BJ (cell line): ENCODE measurements around the gene NBPF15. TPM values are rescaled to one million over a fixed set of nuclear protein-coding genes. Genes with fewer than 3 reads are reported as not detected.
"Not testable (repeated sequence)": the region's sequence is repeated elsewhere in the genome, so short reads cannot be mapped to it uniquely, and the experiment has no call there.

Source experiments
- CTCF ChIA-PET: fragments of 350-600 bp; formaldehyde crosslinking; extraction: SDS; loops from one replicate; lab custom pipeline; 2021; ENCODE audit warnings: antibody characterized with exemption, inconsistent platforms; lab: Yijun Ruan, JAX
- POLR2A ChIA-PET: fragments of 300-600 bp; sonication (Branson Sonifier 250); formaldehyde crosslinking; extraction: SDS; loops from one replicate; lab custom pipeline; 2021; ENCODE audit warnings: antibody characterized with exemption; lab: Charles Lee
- DNase-seq: peaks from one replicate; pipeline ENCODE4 v3.0.0-alpha.2; 2011; ENCODE audit warnings: low read depth
- H3K27me3 ChIP-seq: 2 replicates; pipeline ENCODE4 v1.6.0; 2011; ENCODE audit warnings: low read length; ENCODE audit not compliant: control insufficient read depth, insufficient read depth
- H3K36me3 ChIP-seq: 2 replicates; pipeline ENCODE4 v1.5.1; 2011; ENCODE audit warnings: low read length; ENCODE audit not compliant: control insufficient read depth, insufficient read depth
- H3K4me3 ChIP-seq: 2 replicates; pipeline ENCODE4 v1.5.1; 2011; ENCODE audit warnings: low read depth, mild to moderate bottlenecking, control low read depth, low read length
- polyA minus RNA-seq: library from RNA; depleted of rRNA, polyadenylated mRNA; stranded (reverse); fragments of >200 nt; gene quantifications from 2 replicates; pipeline ENCODE4 v1.2.3, GENCODE V29; 2011; rRNA and poly(A)+ RNA removed
- polyA plus RNA-seq: library from polyadenylated mRNA; depleted of rRNA; stranded (reverse); fragments of >200 nt; gene quantifications from 2 replicates; pipeline ENCODE4 v1.2.3, GENCODE V29; 2011; rRNA removed

The NBPF15 gene
- polyA plus RNA-seq (51.7 and 55.7 TPM in 2 replicates), polyA minus RNA-seq (45.5 and 60.0 TPM in 2 replicates)

- CTCF ChIA-PET, DNase-seq, POLR2A ChIA-PET, H3K36me3 ChIP-seq, H3K27me3 ChIP-seq: not testable (repeated sequence)
- peak within 1 kb of the TSS; percentile 60 for H3K4me3 ChIP-seq
Measured at GRCh38 chr1:144461136-144461759, at the start of gene NBPF15. TSS of gene NBPF15 (minus strand) at chr1:144461669. CDS start at chr1:144440003, 21,666 bp downstream.

GRCh38 chr1:144496429-144496828 lies 35.0 kb upstream of the NBPF15 start:
- POLR2A ChIA-PET, CTCF ChIA-PET, DNase-seq, H3K36me3 ChIP-seq, H3K4me3 ChIP-seq, H3K27me3 ChIP-seq: not testable (repeated sequence)

GRCh38 chr1:144494130-144494529 lies 32.7 kb upstream of the NBPF15 start:
- H3K4me3 ChIP-seq, H3K36me3 ChIP-seq, H3K27me3 ChIP-seq, CTCF ChIA-PET, POLR2A ChIA-PET, DNase-seq: not testable (repeated sequence)

GRCh38 chr1:144490394-144490793 lies 28.9 kb upstream of the NBPF15 start:
- CTCF ChIA-PET, H3K27me3 ChIP-seq: not testable (repeated sequence)

GRCh38 chr1:144487002-144487401 lies 25.5 kb upstream of the NBPF15 start:
- POLR2A ChIA-PET, H3K36me3 ChIP-seq, H3K27me3 ChIP-seq, DNase-seq, CTCF ChIA-PET, H3K4me3 ChIP-seq: not testable (repeated sequence)

More at GRCh38 chr1:144490394-144490793, 28.9 kb upstream of the NBPF15 start:
- H3K4me3 ChIP-seq, H3K36me3 ChIP-seq, DNase-seq, POLR2A ChIA-PET: not testable (repeated sequence)

- H3K4me3 ChIP-seq, CTCF ChIA-PET, H3K27me3 ChIP-seq, DNase-seq, POLR2A ChIA-PET, H3K36me3 ChIP-seq: not testable (repeated sequence)
Measured at GRCh38 chr1:144485048-144485993, 23.9 kb upstream of the NBPF15 start.

GRCh38 chr1:144473897-144474296 lies 12.4 kb upstream of the NBPF15 start:
- POLR2A ChIA-PET, CTCF ChIA-PET, H3K27me3 ChIP-seq, H3K36me3 ChIP-seq, H3K4me3 ChIP-seq, DNase-seq: not testable (repeated sequence)

- CTCF ChIA-PET, DNase-seq, POLR2A ChIA-PET, H3K36me3 ChIP-seq, H3K27me3 ChIP-seq, H3K4me3 ChIP-seq: not testable (repeated sequence)
Measured at GRCh38 chr1:144471434-144471833, 10.0 kb upstream of the NBPF15 start.

GRCh38 chr1:144461778-144462177 lies 309 bp upstream of the NBPF15 start:
- DNase-seq, H3K36me3 ChIP-seq, H3K27me3 ChIP-seq, POLR2A ChIA-PET, H3K4me3 ChIP-seq, CTCF ChIA-PET: not testable (repeated sequence)

GRCh38 chr1:144460686-144461085 lies 783 bp downstream of the NBPF15 start:
- POLR2A ChIA-PET, CTCF ChIA-PET, DNase-seq: not testable (repeated sequence)

GRCh38 chr1:144442402-144442801 lies 19.1 kb downstream of the NBPF15 start:
- H3K4me3 ChIP-seq, H3K27me3 ChIP-seq, DNase-seq, POLR2A ChIA-PET, CTCF ChIA-PET, H3K36me3 ChIP-seq: not testable (repeated sequence)

More at GRCh38 chr1:144460686-144461085, 783 bp downstream of the NBPF15 start:
- peak overlapping the region; percentile 60 for H3K4me3 ChIP-seq
- not testable (repeated sequence) for H3K27me3 ChIP-seq, H3K36me3 ChIP-seq
